ENCODE data around the gene GRIP1.

DNA sequence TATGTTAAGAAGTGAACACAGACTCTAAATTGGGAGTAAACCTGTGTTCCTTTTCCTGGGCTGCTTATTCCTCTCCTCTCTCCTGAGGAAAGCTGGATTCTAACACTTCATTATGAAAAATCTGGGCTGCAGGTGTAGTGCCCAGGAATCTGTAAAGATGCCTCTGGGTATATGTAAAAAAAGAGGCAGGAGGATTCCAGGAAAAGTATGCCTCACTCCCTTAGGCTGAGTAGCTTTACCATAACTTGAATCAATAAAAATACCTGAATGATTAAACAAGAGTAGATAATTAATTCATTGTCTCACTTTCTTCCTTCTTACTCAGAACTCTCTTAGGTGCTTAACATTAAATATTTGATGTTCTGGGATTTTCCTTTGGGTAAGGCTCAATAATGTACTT is 185.1 kb downstream of the GRIP1 start:
- TF ChIP-seq, protein P1, sequence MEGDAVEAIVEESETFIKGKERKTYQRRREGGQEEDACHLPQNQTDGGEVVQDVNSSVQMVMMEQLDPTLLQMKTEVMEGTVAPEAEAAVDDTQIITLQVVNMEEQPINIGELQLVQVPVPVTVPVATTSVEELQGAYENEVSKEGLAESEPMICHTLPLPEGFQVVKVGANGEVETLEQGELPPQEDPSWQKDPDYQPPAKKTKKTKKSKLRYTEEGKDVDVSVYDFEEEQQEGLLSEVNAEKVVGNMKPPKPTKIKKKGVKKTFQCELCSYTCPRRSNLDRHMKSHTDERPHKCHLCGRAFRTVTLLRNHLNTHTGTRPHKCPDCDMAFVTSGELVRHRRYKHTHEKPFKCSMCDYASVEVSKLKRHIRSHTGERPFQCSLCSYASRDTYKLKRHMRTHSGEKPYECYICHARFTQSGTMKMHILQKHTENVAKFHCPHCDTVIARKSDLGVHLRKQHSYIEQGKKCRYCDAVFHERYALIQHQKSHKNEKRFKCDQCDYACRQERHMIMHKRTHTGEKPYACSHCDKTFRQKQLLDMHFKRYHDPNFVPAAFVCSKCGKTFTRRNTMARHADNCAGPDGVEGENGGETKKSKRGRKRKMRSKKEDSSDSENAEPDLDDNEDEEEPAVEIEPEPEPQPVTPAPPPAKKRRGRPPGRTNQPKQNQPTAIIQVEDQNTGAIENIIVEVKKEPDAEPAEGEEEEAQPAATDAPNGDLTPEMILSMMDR (IDR thresholded peaks at IDR 0.05; ENCODE audit: poor library complexity): no peak
- TF ChIP-seq EZH2 (IDR thresholded peaks at IDR 0.05; ENCODE audit: borderline replicate concordance): no peak

All from hepatocyte (in vitro differentiated cells).